Naive thymus-derived CD8-positive, alpha-beta T cell (primary cell): ENCODE results near the gene UQCC5. TPM values are rescaled to one million over a fixed set of nuclear protein-coding genes. Genes with fewer than 3 reads are reported as not detected.

Experiments
- ATAC-seq, 2 donors: fragments of 150-1000 bp; cut with Tn5 transposase in 1 of 2; sonication (Bioruptor Pico), chemical (Tn5 transposase) in 1 of 2; 1 replicate in 1 of 2; 2 replicates in 1 of 2; pipeline ENCODE4 v1.10.0; 2021; ENCODE audit warnings: mild to moderate bottlenecking in 2 of 2, moderate library complexity in 2 of 2
- POLR2A ChIA-PET: fragments of 350-600 bp; sonication (Branson Sonifier 250); formaldehyde crosslinking; loops from one replicate; lab custom pipeline; 2021; ENCODE audit warnings: antibody characterized with exemption; lab: Charles Lee
- DNase-seq, 10 donors: peaks; one replicate each; pipeline versions ENCODE4 v3.0.0 to v3.0.0-alpha.2; 2020 to 2022
- H3K27ac Mint-ChIP-seq, 10 donors: one replicate each; pipeline ENCODE4 v1.8.0; 2020 to 2022; ENCODE audit warnings: mild to moderate bottlenecking in 10 of 10, mixed read lengths in 10 of 10, moderate library complexity in 4 of 10, inconsistent platforms in 1 of 10
- H3K27me3 Mint-ChIP-seq, 5 donors: one replicate each; pipeline ENCODE4 v1.8.0; 2021 to 2022; ENCODE audit warnings: mixed read lengths in 5 of 5
- H3K36me3 Mint-ChIP-seq, 3 donors: one replicate each; pipeline ENCODE4 v1.8.0; 2020 to 2022; ENCODE audit warnings: mixed read lengths in 3 of 3, mild to moderate bottlenecking in 2 of 3, inconsistent platforms in 1 of 3
- H3K4me1 Mint-ChIP-seq, 4 donors: one replicate each; pipeline ENCODE4 v1.8.0; 2021 to 2022; ENCODE audit warnings: mixed read lengths in 4 of 4
- H3K4me3 Mint-ChIP-seq, 10 donors: one replicate each; pipeline ENCODE4 v1.8.0; 2020 to 2022; ENCODE audit warnings: mild to moderate bottlenecking in 10 of 10, mixed read lengths in 10 of 10, moderate library complexity in 6 of 10, inconsistent platforms in 1 of 10
- H3K9me3 Mint-ChIP-seq, 9 donors: one replicate each; pipeline ENCODE4 v1.8.0; 2020 to 2022; ENCODE audit warnings: mixed read lengths in 9 of 9, mild to moderate bottlenecking in 3 of 9, inconsistent platforms in 1 of 9, moderate library complexity in 1 of 9
- polyA plus RNA-seq, 3 donors: library from polyadenylated mRNA; unstranded; fragments of 300-500 nt; fragmentation: Illumina TruSeq; gene quantifications; one replicate each; pipeline ENCODE4 v1.2.3, GENCODE V29; 2021
- total RNA-seq, 8 experiments: library from RNA in 2 of 8; stranded (reverse) in 2 of 8; gene quantifications; one replicate each; pipeline ENCODE4 v1.2.3 and lab custom pipeline; 2021 to 2026

Gene UQCC5
- total and polyA plus RNA-seq, 5 experiments from 2014 or later = 9.7 to 35.1 (median 29.1) TPM

GRCh38 chr3:52528586-52529375 is 7.6 kb upstream of the UQCC5 start:
- Mint-ChIP-seq H3K4me3 (no peak overlapping the region), H3K27me3 (no peaks in the 10 kb centered on the region), H3K9me3 (no peaks in the 10 kb centered on the region), H3K36me3 (no peaks in the 10 kb centered on the region), H3K4me1 (peaks cover 3 to 7% (median 6%) of the 10 kb centered on the region in 4 donors), H3K27ac (no peak overlapping the region)
- DNase-seq = peak in 1 of 10 donors; percentile 0
- no peak for ATAC-seq
- POLR2A ChIA-PET = interaction anchor here (0.5 to 0.7 kb wide), 2 partner anchors 11 to 14 kb away, joined by 3 to 4 read pairs; no protein-coding TSS in a partner anchor

GRCh38 chr3:52529376-52530333 is 6.8 kb upstream of the UQCC5 start:
- Mint-ChIP-seq H3K9me3 (no peaks in the 10 kb centered on the region), H3K27ac (peak overlapping the region in 1 of 10 donors; percentile 1), H3K36me3 (no peaks in the 10 kb centered on the region), H3K4me3 (peak overlapping the region in 1 of 10 donors; percentile 14), H3K4me1 (peaks cover 5 to 7% (median 6%) of the 10 kb centered on the region in 4 donors), H3K27me3 (no peaks in the 10 kb centered on the region)
- DNase-seq = peak in 1 of 10 donors; percentile 0
- ATAC-seq = no peak
- POLR2A ChIA-PET = interaction anchor here (0.5 to 0.7 kb wide), 2 partner anchors 12 to 13 kb away, joined by 3 to 4 read pairs; no protein-coding TSS in a partner anchor

GRCh38 chr3:52530918-52531826 is 5.2 kb upstream of the UQCC5 start:
- H3K9me3 Mint-ChIP-seq = no peaks in the 10 kb centered on the region
- no peaks in the 10 kb centered on the region for H3K36me3 Mint-ChIP-seq
- H3K4me3 Mint-ChIP-seq = peak overlapping the region in 1 of 10 donors; percentile 41
- H3K27ac Mint-ChIP-seq = no peak overlapping the region
- ATAC-seq (no peak), DNase-seq (peak in 1 of 10 donors; percentile 16)
- H3K4me1 Mint-ChIP-seq = peaks cover 11 to 19% (median 15%) of the 10 kb centered on the region in 4 donors
- POLR2A ChIA-PET = no interaction called here
- H3K27me3 Mint-ChIP-seq = no peaks in the 10 kb centered on the region

- H3K36me3 Mint-ChIP-seq = no peaks in the 10 kb centered on the region
- peak overlapping the region in 4 of 10 donors; percentile 22 to 79 (median 36) for H3K27ac Mint-ChIP-seq
- peak in 1 of 10 donors; percentile 17 for DNase-seq
- H3K4me1 Mint-ChIP-seq = peaks cover 13 to 24% (median 18%) of the 10 kb centered on the region in 4 donors
- ATAC-seq = no peak
- POLR2A ChIA-PET = no interaction called here
- no peaks in the 10 kb centered on the region for H3K27me3 Mint-ChIP-seq
- H3K9me3 Mint-ChIP-seq = no peaks in the 10 kb centered on the region
- H3K4me3 Mint-ChIP-seq = peak overlapping the region in 7 of 10 donors; percentile 42 to 77 (median 61)
Observed at GRCh38 chr3:52531860-52532516, 4.4 kb upstream of the UQCC5 start.

GRCh38 chr3:52532517-52532837 is 3.9 kb upstream of the UQCC5 start:
- POLR2A ChIA-PET = interaction anchor here (1.1 kb wide), 1 partner anchor 77 kb away, joined by 3 read pairs; the partner anchor contains the start of gene NISCH
- no peak for ATAC-seq
- Mint-ChIP-seq H3K4me1 (peaks cover 16 to 29% (median 23%) of the 10 kb centered on the region in 4 donors), H3K36me3 (no peaks in the 10 kb centered on the region), H3K27me3 (no peaks in the 10 kb centered on the region), H3K9me3 (no peaks in the 10 kb centered on the region), H3K27ac (peak overlapping the region in 4 of 10 donors; percentile 31 to 79 (median 44)), H3K4me3 (peak overlapping the region; percentile 50 to 79 (median 68))
- DNase-seq = peak in 5 of 10 donors; percentile 14 to 63 (median 20)

GRCh38 chr3:52532838-52533622 is 3.4 kb upstream of the UQCC5 start:
- Mint-ChIP-seq H3K27me3 (no peaks in the 10 kb centered on the region), H3K4me3 (peak overlapping the region; percentile 50 to 79 (median 68)), H3K9me3 (no peaks in the 10 kb centered on the region), H3K4me1 (peaks cover 21 to 34% (median 28%) of the 10 kb centered on the region in 4 donors), H3K27ac (peak overlapping the region in 2 of 10 donors; percentile 41 to 46), H3K36me3 (no peaks in the 10 kb centered on the region)
- peak in 1 of 2 donors; percentile 10 for ATAC-seq
- POLR2A ChIA-PET = interaction anchor here (1.1 kb wide), 1 partner anchor 78 kb away, joined by 3 read pairs; the partner anchor contains the start of gene NISCH
- peak in 6 of 10 donors; percentile 10 to 41 (median 26) for DNase-seq

- DNase-seq (peak; percentile 36 to 75 (median 56)), ATAC-seq (peak; percentile 23 to 48)
- H3K27me3 Mint-ChIP-seq = no peaks in the 10 kb centered on the region
- H3K36me3 Mint-ChIP-seq = no peaks in the 10 kb centered on the region
- H3K27ac Mint-ChIP-seq = peak within 1 kb of the TSS in 6 of 10 donors; percentile 31 to 98 (median 76)
- H3K4me1 Mint-ChIP-seq = peaks cover 26 to 40% (median 36%) of the 10 kb centered on the region in 4 donors
- peak within 1 kb of the TSS; percentile 61 to 100 (median 86) for H3K4me3 Mint-ChIP-seq
- H3K9me3 Mint-ChIP-seq = no peaks in the 10 kb centered on the region
- POLR2A ChIA-PET = interaction anchor here (1.1 kb wide), 1 partner anchor 79 kb away, joined by 3 read pairs; the partner anchor contains the start of gene NISCH
Observed at GRCh38 chr3:52533623-52534280, 2.7 kb upstream of the UQCC5 start, which contains the start of gene NT5DC2. Gene NT5DC2, minus strand, starts transcription at chr3:52533857. Its CDS starts 120 bp downstream, at chr3:52533737.

- peak overlapping the region; percentile 61 to 100 (median 88) for H3K4me3 Mint-ChIP-seq
- DNase-seq (peak in 2 of 10 donors; percentile 18 to 63), ATAC-seq (no peak)
- no peaks in the 10 kb centered on the region for H3K9me3 Mint-ChIP-seq
- peaks cover 0 to 5% (median 3%) of the 10 kb centered on the region in 3 donors for H3K36me3 Mint-ChIP-seq
- H3K27ac Mint-ChIP-seq = peak overlapping the region in 8 of 10 donors; percentile 31 to 98 (median 76)
- POLR2A ChIA-PET = interaction anchor here (1.9 kb wide), 1 partner anchor 80 kb away, joined by 9 read pairs; the partner anchor contains the start of gene TNNC1
- peaks cover 32 to 48% (median 43%) of the 10 kb centered on the region in 4 donors for H3K4me1 Mint-ChIP-seq
- no peaks in the 10 kb centered on the region for H3K27me3 Mint-ChIP-seq
Observed at GRCh38 chr3:52534281-52535183, 1.9 kb upstream of the UQCC5 start.
